NCI-H187 treated with DMSO at 0.1 percent for 48 hours (cell line): Measurements from ENCODE around the gene COLGALT1.

ENCODE experiments used
- DNase-seq: peaks from one replicate; lab custom pipeline; 2025; lab: John Stamatoyannopoulos, UW

COLGALT1 gene

GRCh38 chr19:17601683-17602082 is 46.2 kb downstream of the COLGALT1 start:
- DNase-seq: no peak

DNA sequence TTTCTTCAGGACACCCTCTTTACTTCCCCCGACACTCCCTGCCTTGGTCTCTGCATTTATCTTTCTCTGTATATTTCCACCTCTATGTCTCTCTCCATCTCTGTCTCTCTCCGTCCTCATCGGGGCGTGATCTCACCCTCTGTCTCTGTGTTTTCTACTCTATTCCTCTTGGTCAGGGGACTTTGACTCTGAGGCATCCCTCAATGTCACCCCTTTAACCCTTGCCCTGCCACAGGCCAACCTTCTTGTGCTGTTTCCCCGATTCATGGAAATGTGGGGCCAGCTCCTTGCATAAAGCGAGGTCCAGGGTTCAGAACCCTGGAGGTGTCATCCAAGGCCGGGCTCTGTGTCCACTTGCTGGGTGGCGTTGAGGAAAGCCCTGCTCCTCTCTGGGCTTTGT is 46.8 kb downstream of the COLGALT1 start:
- DNase-seq: no peak

DNA sequence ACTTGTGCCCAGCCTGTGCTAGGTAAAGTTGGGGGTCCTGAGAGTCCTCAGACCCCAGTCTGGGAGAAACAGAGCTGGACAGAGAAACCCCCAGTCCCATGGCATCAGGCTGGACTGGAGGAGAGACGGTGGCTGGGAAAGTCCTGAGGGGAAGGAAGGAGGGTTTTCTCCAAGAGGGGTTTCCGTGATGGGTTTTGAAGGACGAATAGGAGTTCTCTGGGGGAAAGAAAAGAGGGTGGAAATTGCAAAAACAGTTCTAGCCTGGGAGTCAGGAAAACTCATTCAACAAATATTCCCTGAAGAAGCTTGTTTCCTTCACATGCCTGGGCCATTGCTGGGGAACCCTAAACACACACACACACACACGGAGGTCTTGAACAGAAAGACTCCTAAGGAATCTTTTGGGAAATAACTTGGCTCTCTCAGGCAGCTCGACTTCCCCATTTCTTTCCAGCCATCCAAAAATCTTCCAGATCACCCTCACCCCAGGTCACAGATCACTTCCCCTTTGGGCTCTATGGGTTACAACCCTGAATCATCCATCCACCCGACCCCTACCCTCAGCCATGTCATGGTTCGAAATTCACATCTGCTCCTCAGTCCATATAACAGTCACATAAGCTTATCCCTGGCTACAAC is 47.5 kb downstream of the COLGALT1 start:
- DNase-seq: no peak

DNA sequence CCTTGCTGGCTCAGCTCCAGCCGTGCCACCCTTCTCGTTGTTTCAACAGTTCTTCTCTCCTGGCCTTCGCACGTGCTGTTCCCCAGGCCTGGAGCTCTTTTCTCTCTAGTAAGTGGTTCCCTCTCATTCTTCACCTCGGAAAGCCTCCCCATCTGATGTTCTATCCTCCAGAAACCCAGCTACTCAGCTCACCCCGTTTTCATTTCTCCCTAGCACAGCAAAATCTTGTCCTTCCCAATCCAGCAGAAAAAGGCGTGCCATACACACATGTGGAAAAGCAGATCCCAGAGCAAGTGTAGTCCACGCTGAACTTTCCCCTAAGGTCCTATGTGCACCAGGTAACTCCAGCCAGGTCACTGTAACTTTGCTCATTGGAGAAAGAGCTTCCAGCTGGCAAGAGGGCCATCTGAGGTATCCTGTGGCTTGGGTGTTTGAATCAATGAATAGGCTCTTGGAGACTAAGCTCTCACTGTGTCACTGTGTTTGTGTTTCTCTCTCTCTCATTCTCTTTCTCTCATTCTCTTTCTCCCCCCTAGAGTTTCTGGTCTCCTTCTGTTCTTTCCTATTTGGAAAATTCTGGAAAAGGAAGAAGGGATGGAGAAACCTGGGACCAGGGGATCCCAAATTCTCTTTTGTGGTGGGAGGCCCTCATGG is 49.0 kb downstream of the COLGALT1 start:
- no peak for DNase-seq

- no peak for DNase-seq
These were observed 49.7 kb downstream of the COLGALT1 start for GRCh38 chr19:17605117-17605516.

GRCh38 chr19:17605761-17606589 is 50.5 kb downstream of the COLGALT1 start:
- DNase-seq: peak; percentile 17

DNA sequence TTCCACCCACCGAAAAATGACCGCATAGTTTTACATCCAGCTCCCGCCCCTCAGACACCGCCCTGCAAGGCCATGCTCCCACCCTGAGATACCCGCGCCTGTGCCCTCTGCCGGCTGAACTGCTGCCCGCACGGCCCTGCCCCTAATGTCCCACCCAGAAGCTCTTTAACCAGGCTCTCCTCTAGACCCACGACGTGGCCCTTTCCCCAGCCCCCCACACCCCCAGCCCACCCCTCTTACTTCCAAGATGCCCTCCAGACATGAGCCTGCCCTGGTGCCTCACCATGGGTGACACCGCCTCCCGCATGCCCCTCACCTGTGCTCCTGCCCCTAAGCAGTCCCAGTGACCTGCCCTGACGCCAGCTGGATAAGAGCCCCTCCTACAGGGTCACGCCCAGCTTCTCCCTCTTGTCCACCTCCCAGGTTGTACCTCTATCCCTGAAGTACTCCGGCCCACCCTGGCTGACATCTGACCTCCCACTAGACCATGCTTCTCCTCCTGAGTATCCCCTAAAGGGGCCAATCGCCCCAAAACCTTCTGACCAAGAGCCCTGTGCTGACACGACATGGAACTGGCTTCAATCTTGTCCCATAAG is 51.2 kb downstream of the COLGALT1 start:
- DNase-seq: no peak

GRCh38 chr19:17607936-17608335 is 52.5 kb downstream of the COLGALT1 start:
- DNase-seq: no peak

GRCh38 chr19:17610384-17610783 is 54.9 kb downstream of the COLGALT1 start:
- DNase-seq: no peak

GRCh38 chr19:17611462-17612244 is 56.2 kb downstream of the COLGALT1 start:
- DNase-seq: no peak

DNA sequence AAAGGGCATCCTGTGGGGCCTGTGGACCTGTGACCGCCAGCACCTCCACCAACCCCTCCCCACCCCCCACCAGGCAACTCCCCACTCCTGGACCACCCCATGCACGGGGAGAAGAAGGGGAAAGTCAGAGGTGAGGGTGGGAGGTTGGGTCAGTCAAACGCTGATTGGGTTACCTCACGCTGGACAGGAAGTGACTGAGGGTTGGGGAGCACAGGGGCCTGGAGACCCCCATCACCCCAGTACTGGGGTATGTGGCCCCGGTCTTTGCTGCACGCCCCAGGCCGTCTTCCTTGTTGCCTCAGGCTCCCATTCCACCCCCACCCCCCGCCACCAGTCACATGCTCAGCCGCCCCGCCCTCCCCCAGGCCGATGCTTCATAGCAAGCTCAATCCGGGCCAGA is 59.0 kb downstream of the COLGALT1 start:
- DNase-seq: no peak

GRCh38 chr19:17615889-17616685 is 60.6 kb downstream of the COLGALT1 start:
- no peak for DNase-seq

DNA sequence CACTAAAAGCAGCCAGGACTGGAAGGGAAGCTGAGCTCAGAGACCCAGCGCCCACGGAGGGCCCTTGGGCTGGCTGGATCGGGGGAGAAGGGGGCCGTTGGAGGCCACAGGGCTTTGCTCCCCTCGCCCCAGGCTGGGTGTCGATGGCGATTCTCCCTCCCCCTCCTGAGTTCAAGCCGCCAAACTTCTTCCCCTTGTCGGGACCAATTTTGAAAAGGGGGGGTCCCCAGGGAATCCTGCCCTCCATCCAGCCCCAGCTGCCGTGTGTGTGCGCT is 61.2 kb downstream of the COLGALT1 start:
- DNase-seq: no peak

DNA sequence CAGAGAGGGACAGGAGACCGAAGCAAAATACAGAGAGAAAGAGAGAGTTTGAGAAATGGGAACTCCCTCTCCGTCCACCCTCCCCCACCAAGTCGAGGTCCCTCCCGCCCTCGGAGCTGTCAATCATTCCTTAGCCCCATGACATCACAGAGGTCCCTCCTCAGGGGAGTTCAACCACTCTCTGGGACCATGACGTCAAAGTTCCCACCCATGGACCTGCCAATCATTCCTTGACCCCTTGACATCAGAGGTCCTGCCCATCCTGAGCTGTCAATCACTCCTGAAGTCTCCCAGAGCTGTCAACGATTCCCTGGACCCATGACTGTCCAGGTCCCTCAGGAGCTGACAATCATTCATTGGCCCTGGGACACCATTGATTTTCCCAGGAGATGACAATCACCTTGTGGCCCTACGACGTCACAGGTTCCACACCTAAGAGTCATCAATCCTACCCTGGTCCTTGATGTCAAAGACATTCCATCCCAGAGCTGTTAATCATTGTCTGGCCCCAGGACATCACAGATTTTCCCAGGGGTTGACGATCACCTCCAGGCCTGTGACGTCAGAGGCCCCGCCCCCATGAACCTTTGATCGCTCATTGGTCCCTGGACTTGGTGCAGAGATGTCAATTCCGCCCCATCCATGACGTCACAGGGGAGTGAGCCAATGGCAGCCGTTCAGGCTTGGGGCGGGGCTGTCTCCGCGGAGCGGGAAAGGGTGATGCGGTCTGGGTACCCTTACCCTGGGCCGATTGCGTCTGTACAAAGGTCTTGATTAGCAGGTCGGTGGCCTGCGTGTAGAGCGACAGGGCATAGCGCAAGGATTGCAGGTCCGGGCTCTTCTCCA is 61.7 kb downstream of the COLGALT1 start:
- DNase-seq: no peak

DNA sequence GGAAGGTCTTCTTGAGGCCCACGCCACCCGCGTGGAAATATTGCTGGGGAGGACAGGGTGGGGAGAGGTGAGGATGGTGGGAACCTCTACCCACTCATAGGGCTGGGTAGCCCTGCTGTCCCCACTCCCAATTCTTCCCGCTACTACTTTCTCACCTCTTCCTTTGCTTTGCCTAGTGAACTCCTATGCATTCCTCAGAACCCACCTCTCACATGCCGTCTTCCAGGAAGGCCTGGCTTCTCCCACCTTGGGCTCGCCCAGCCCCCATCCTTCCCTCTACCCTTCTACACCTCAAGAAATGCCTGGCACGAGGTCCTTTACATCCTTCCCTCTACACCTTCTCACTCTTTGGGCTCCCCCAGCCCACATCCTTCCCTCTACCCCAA is 62.4 kb downstream of the COLGALT1 start:
- no peak for DNase-seq

GRCh38 chr19:17618281-17618903 is 62.9 kb downstream of the COLGALT1 start:
- DNase-seq: no peak

GRCh38 chr19:17618936-17619335 is 63.5 kb downstream of the COLGALT1 start:
- DNase-seq: no peak

- DNase-seq: no peak
These were observed 65.2 kb downstream of the COLGALT1 start for GRCh38 chr19:17620696-17621095.

DNA sequence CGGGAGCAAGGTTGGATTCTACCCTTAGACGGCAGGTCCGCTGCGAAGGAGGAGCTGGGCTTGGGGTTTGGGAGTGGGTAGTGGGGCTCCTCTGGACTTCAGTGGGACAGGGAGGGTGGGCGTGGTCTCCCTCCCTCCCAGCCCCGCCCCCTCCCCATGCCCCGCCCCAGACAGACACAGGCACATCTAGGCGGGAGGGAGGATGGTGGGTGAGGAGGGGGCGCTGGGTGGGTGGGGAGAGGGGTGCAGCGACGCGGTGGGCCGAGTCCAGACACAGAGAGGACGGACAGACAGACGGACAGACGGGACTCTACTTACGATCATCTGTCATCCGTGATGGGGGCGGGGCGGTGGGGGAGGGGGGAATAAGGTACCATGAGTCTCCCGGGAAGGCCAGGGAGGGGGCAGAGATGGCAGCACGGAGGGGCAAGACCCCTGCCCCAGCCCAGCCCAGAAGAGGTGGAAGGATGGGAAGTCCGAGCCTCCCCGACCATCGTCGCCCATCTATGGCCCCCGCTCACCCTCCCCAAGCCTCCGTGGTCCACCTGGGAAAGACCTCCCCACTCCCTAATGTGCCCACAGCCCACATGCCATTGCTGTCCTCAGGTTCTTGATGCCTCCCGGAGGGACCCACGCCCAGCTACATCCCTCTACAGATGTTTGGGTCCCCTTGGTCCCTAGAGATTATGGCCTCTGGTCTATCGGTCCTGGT is 67.9 kb downstream of the COLGALT1 start:
- no peak for DNase-seq
